MCF 10A (cell line): ENCODE data around the gene TMEM80. TPM values are rescaled to one million over a fixed set of nuclear protein-coding genes. Genes with fewer than 3 reads are reported as not detected.

Experiments
- BruUV-seq: library from RNA; stranded (reverse); fragments of 400-500 nt; replicated peaks from 2 replicates; lab custom pipeline; 2021; lab: Mats Ljungman, UMichigan
- CTCF ChIA-PET: fragments of 300-600 bp; sonication (Branson Sonifier 250); formaldehyde crosslinking; extraction: SDS; loops from one replicate; lab custom pipeline; 2021; ENCODE audit warnings: antibody characterized with exemption, inconsistent platforms; lab: Yijun Ruan, JAX
- POLR2A ChIA-PET: fragments of 300-600, 350-650 bp; sonication (Branson Sonifier 250); formaldehyde crosslinking; extraction: SDS; loops from one replicate; lab custom pipeline; 2020; ENCODE audit warnings: antibody characterized with exemption, inconsistent platforms; lab: Yijun Ruan, JAX
- DNase-seq: peaks from one replicate; pipeline ENCODE4 v3.0.0-alpha.2; 2018; ENCODE audit not compliant: unreplicated experiment
- H3K27ac Mint-ChIP-seq: one replicate; pipeline ENCODE4 v1.8.0; 2022; ENCODE audit warnings: mild to moderate bottlenecking, low read depth, mixed read lengths; ENCODE audit not compliant: unreplicated experiment
- H3K27me3 Mint-ChIP-seq: one replicate; pipeline ENCODE4 v1.8.0; 2022; ENCODE audit warnings: mixed read lengths; ENCODE audit not compliant: insufficient read depth, unreplicated experiment
- H3K36me3 Mint-ChIP-seq: one replicate; pipeline ENCODE4 v1.8.0; 2022; ENCODE audit warnings: mild to moderate bottlenecking, moderate library complexity, mixed read lengths; ENCODE audit not compliant: insufficient read depth, unreplicated experiment
- H3K4me1 Mint-ChIP-seq: one replicate; pipeline ENCODE4 v1.8.0; 2022; ENCODE audit warnings: mixed read lengths; ENCODE audit not compliant: insufficient read depth, unreplicated experiment
- H3K4me3 Mint-ChIP-seq: one replicate; pipeline ENCODE4 v1.8.0; 2022; ENCODE audit warnings: mild to moderate bottlenecking, moderate library complexity, mixed read lengths; ENCODE audit not compliant: unreplicated experiment
- H3K9me3 Mint-ChIP-seq: one replicate; pipeline ENCODE4 v1.8.0; 2022; ENCODE audit warnings: mixed read lengths; ENCODE audit not compliant: unreplicated experiment
- CTCF ChIP-seq: fragments of 200-600 bp; IDR thresholded peaks from one replicate; pipeline ENCODE4 v1.8.0; 2022; ENCODE audit warnings: antibody characterized with exemption, mild to moderate bottlenecking; ENCODE audit not compliant: unreplicated experiment
- intact Hi-C: fragments of 100-400 bp; cut with micrococcal nuclease; formaldehyde crosslinking; loops from 2 replicates; pipeline ENCODE4 v1.14.1; 2022
- total RNA-seq: library from RNA; stranded (reverse); gene quantifications from 2 replicates; pipeline ENCODE4 v1.2.3, GENCODE V29; 2022

Gene TMEM80
- total RNA-seq, 1 experiment from 2014 or later: 12.8 TPM

- H3K27ac Mint-ChIP-seq: peak overlapping the region; percentile 91
- no peak for DNase-seq
- peaks cover 41% of the 10 kb centered on the region for H3K36me3 Mint-ChIP-seq
- peak overlapping the region; percentile 86 for H3K4me3 Mint-ChIP-seq
- CTCF ChIA-PET: interaction anchor here (1.2 to 2.1 kb wide), 5 partner anchors 11 to 91 kb away, joined by 3 to 18 read pairs (median 4); no protein-coding TSS in a partner anchor
- no peak for TF ChIP-seq CTCF
- H3K27me3 Mint-ChIP-seq: no peaks in the 10 kb centered on the region
- H3K4me1 Mint-ChIP-seq: peaks cover 22% of the 10 kb centered on the region
- no TSS peak for BruUV-seq
- POLR2A ChIA-PET: interaction anchor here (1.4 to 4.3 kb wide), 3 partner anchors 11 to 154 kb away, joined by 4 to 118 read pairs (median 13); partner anchors contain the start of genes DEAF1 and TMEM80
- intact Hi-C loops: no loop called here
- H3K9me3 Mint-ChIP-seq: no peaks in the 10 kb centered on the region
Observed at GRCh38 chr11:707817-708420, 12.3 kb downstream of the TMEM80 start.

GRCh38 chr11:708511-708910, 12.9 kb downstream of the TMEM80 start:
- no peak overlapping the region for H3K27ac Mint-ChIP-seq
- peaks cover 47% of the 10 kb centered on the region for H3K36me3 Mint-ChIP-seq
- H3K27me3 Mint-ChIP-seq: no peaks in the 10 kb centered on the region
- POLR2A ChIA-PET: no interaction called here
- H3K9me3 Mint-ChIP-seq: no peaks in the 10 kb centered on the region
- H3K4me3 Mint-ChIP-seq: no peak overlapping the region
- intact Hi-C loops: no loop called here
- H3K4me1 Mint-ChIP-seq: peaks cover 20% of the 10 kb centered on the region
- no peak for TF ChIP-seq CTCF
- CTCF ChIA-PET: interaction anchor here (0.6 kb wide), 1 partner anchor 34 kb away, joined by 3 read pairs; no protein-coding TSS in a partner anchor
- DNase-seq: no peak
- no TSS peak for BruUV-seq

GRCh38 chr11:709109-709997, 13.7 kb downstream of the TMEM80 start:
- H3K27ac Mint-ChIP-seq: no peak overlapping the region
- CTCF ChIA-PET: interaction anchor here (0.6 to 0.9 kb wide), 4 partner anchors 10 to 35 kb away, joined by 3 to 5 read pairs (median 3); no protein-coding TSS in a partner anchor

More at GRCh38 chr11:709109-709997, 13.7 kb downstream of the TMEM80 start:
- Mint-ChIP-seq H3K9me3 (no peaks in the 10 kb centered on the region), H3K4me3 (no peak overlapping the region), H3K4me1 (peaks cover 20% of the 10 kb centered on the region), H3K27me3 (no peaks in the 10 kb centered on the region), H3K36me3 (peaks cover 53% of the 10 kb centered on the region)
- BruUV-seq: no TSS peak
- POLR2A ChIA-PET: no interaction called here
- no peak for DNase-seq
- intact Hi-C loops: no loop called here
- TF ChIP-seq CTCF: no peak
